HepG2 (cell line): ENCODE results near the gene JAZF1. TPM values are rescaled to one million over a fixed set of nuclear protein-coding genes. Genes with fewer than 3 reads are reported as not detected.

Experiments
- ATAC-seq: fragments of 200-7000 bp; cut with Tn5 transposase; 3 replicates; pipeline ENCODE4 v1.9.1; 2020; ENCODE audit warnings: mild to moderate bottlenecking, moderate library complexity
- BruUV-seq: library from RNA; stranded (reverse); fragments of 400-500 nt; replicated peaks from 2 replicates; lab custom pipeline; 2021; lab: Mats Ljungman, UMichigan
- CTCF ChIA-PET: fragments of 300-600 bp; formaldehyde crosslinking; extraction: SDS; loops from one replicate; lab custom pipeline; 2021; ENCODE audit warnings: low total read pairs, inconsistent platforms, low intra/inter-chr PET ratio; lab: Yijun Ruan, JAX
- POLR2A ChIA-PET: fragments of 350-600 bp; sonication (Branson Sonifier 250); formaldehyde crosslinking; loops from one replicate; lab custom pipeline; 2020; ENCODE audit warnings: antibody characterized with exemption, inconsistent platforms; lab: Yijun Ruan, JAX
- DNase-seq: peaks from one replicate; pipeline ENCODE4 v3.0.0-alpha.2; 2015; ENCODE audit warnings: low spot score
- FAIRE-seq: peaks from 3 replicates; lab custom pipeline; 2011; peaks lifted over from hg19 to GRCh38; lab: Jason Lieb, UNC
- H2AFZ ChIP-seq: one replicate; pipeline ENCODE4 v1.6.1; 2011; ENCODE audit warnings: low read length, inconsistent platforms
- H3K27ac ChIP-seq: fragments of 300-600 bp; 3 replicates; pipeline ENCODE4 v1.8.0; 2011; ENCODE audit warnings: mixed run types, mild to moderate bottlenecking, mixed read lengths, low read length, inconsistent platforms; ENCODE audit not compliant: insufficient read depth; ENCODE audit errors: extremely low read length
- H3K27me3 ChIP-seq, 2 experiments: fragments of 200-600 bp in 1 of 2; 2 replicates in 1 of 2; 3 replicates in 1 of 2; pipeline versions ENCODE4 v1.6.0 to v1.8.0; 2011; ENCODE audit warnings: low read length in 2 of 2, mild to moderate bottlenecking in 2 of 2, moderate library complexity in 2 of 2, inconsistent platforms in 1 of 2; ENCODE audit not compliant: insufficient read depth in 2 of 2, control insufficient read depth in 1 of 2
- H3K36me3 ChIP-seq, 2 experiments: fragments of 200-600 bp in 1 of 2; replicated peaks in 1 of 2; 2 replicates in 1 of 2; 3 replicates in 1 of 2; pipeline versions ENCODE4 v1.5.1 to v1.8.0; 2011; ENCODE audit warnings: low read length in 2 of 2, inconsistent platforms in 1 of 2; ENCODE audit not compliant: insufficient read depth in 2 of 2, control insufficient read depth in 1 of 2
- H3K4me1 ChIP-seq: 2 replicates; pipeline ENCODE4 v1.5.1; 2012; ENCODE audit warnings: low read length, inconsistent platforms; ENCODE audit not compliant: insufficient read depth
- H3K4me2 ChIP-seq: 2 replicates; pipeline ENCODE4 v1.6.0; 2011; ENCODE audit warnings: low read depth, low read length, inconsistent platforms
- H3K4me3 ChIP-seq, 3 experiments: fragments of 200-600 bp in 1 of 3; sonication (generic), shearing (Covaris generic) in 1 of 3; replicated peaks in 1 of 3; 2 replicates each; pipeline ENCODE4 v1.5.1; 2011 to 2016; ENCODE audit warnings: low read length in 3 of 3, inconsistent platforms in 2 of 3, low read depth in 2 of 3, mild to moderate bottlenecking in 2 of 3, control low read depth in 1 of 3, mixed read lengths in 1 of 3; ENCODE audit not compliant: insufficient read depth in 1 of 3
- H3K79me2 ChIP-seq: one replicate; pipeline ENCODE4 v1.6.1; 2011; ENCODE audit warnings: low read length, inconsistent platforms; ENCODE audit not compliant: insufficient read depth
- H3K9ac ChIP-seq: 2 replicates; pipeline ENCODE4 v1.6.0; 2011; ENCODE audit warnings: mild to moderate bottlenecking, low read depth, low read length, inconsistent platforms; ENCODE audit not compliant: insufficient read depth
- H3K9me3 ChIP-seq: 2 replicates; pipeline ENCODE4 v1.5.1; 2012; ENCODE audit warnings: mild to moderate bottlenecking, low read length
- H4K20me1 ChIP-seq: 2 replicates; pipeline ENCODE4 v1.6.0; 2011; ENCODE audit warnings: inconsistent platforms, mild to moderate bottlenecking, low read length, moderate library complexity; ENCODE audit not compliant: insufficient read depth
- FOXA3 ChIP-seq: IDR thresholded peaks from 2 replicates; pipeline ENCODE4 v1.6.1; 2016; ENCODE audit warnings: missing genetic modification reagents, missing compliant biosample characterization
- MXD4 ChIP-seq: IDR thresholded peaks from 2 replicates; pipeline ENCODE4 v1.6.1; 2016; ENCODE audit warnings: mild to moderate bottlenecking, missing biosample characterization, missing genetic modification reagents
- PCBP2 ChIP-seq: fragments of 200-400 bp; formaldehyde crosslinking; optimal IDR thresholded peaks from 2 replicates; pipeline ENCODE3; 2018; ENCODE audit warnings: low read length, low read depth; ENCODE audit not compliant: poor library complexity, severe bottlenecking
- ZNF143 ChIP-seq: sonication (generic); formaldehyde crosslinking; IDR thresholded peaks from 2 replicates; pipeline ENCODE4 v1.4.0; 2020; ENCODE audit warnings: missing genetic modification reagents
- WGBS: methylation state at CpG from one replicate; pipeline ENCODE4 v1.1.6; 2017; ENCODE audit warnings: low lambda C conversion rate; 5-methylcytosine and 5-hydroxymethylcytosine counted together
- in situ Hi-C: cut with HindIII; loops from 2 replicates; pipeline ENCODE4 v1.10.0; 2017; ENCODE audit warnings: low pct_unique_long_range_greater_than_20kb; ENCODE audit not compliant: extremely low pct_ligation_motif_present
- intact Hi-C: fragments of 100-400 bp; cut with micrococcal nuclease; formaldehyde crosslinking; loops from one replicate; pipeline ENCODE4 v1.10.0; 2022; ENCODE audit not compliant: unreplicated experiment
- polyA plus RNA-seq, 8 experiments: library from polyadenylated mRNA; depleted of rRNA in 3 of 8; stranded (reverse) in 7 of 8; unstranded in 1 of 8; fragments of >200 nt; fragmentation: Illumina TruSeq in 4 of 8; extraction: Trizol in 4 of 8; gene quantifications; 2 replicates each; pipeline versions ENCODE4 v1.2.1 to v1.2.3, GENCODE V29; 2011 to 2016; ENCODE audit warnings: low read depth in 4 of 8, missing spikeins in 1 of 8, mixed read lengths in 1 of 8; ENCODE audit not compliant: insufficient read depth in 1 of 8
- total RNA-seq, 5 experiments: library from RNA; depleted of rRNA; stranded (reverse); fragments of >200 nt; fragmentation: Illumina TruSeq; extraction: Trizol; gene quantifications; 2 replicates each; pipeline ENCODE4 v1.2.3, GENCODE V29; 2016; ENCODE audit warnings: low read depth in 1 of 5
- TF ChIP-seq, protein P1 (sequence below): sonication (generic); formaldehyde crosslinking; IDR thresholded peaks from 2 replicates; pipeline ENCODE4 v1.8.1; 2023; ENCODE audit warnings: mild to moderate bottlenecking, inconsistent platforms, moderate library complexity, missing genetic modification reagents, borderline replicate concordance

Gene JAZF1
- total and polyA plus RNA-seq, 2 of the 13 experiments (the other 11 are each of a cell fraction or from before 2014, with no cell fraction given): not detected

DNA sequence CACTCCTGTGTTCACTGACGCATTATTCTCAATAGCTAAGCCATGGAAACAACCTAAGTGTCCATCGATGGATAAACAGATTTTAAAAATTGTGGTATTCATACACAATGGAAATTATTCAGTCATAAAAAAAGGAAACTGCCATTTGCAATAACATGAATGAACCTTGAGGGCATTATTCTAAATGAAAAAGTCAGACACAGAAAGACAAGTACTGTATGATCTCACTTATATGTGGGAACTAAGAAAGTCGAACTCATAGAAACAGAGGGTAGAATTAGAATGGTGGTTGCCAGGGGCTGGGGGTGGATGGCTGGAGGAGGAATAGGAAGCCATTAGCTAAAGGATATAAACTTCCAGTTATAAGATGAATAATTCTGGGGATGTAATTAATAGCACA is 71.8 kb downstream of the JAZF1 start:
- CTCF ChIA-PET: no interaction called here
- Histone ChIP-seq H3K4me2 (no peak overlapping the region), H3K79me2 (no peaks in the 10 kb centered on the region), H3K27ac (no peak overlapping the region), H3K9me3 (no peaks in the 10 kb centered on the region), H2AFZ (no peak overlapping the region)
- 33% methylated on average over 3 of the region's 3 CpGs for WGBS
- no peak for DNase-seq
- no peak for TF ChIP-seq PCBP2
- TF ChIP-seq, all 625 proteins: peak for 0
- Histone ChIP-seq H3K36me3 (no peaks in the 10 kb centered on the region), H4K20me1 (no peaks in the 10 kb centered on the region), H3K4me1 (peaks cover 6% of the 10 kb centered on the region; the same call in 1 of the 2 replicates), H3K27me3 (no peaks in the 10 kb centered on the region), H3K9ac (no peak overlapping the region), H3K4me3 (no peak overlapping the region)
- ATAC-seq (no peak), FAIRE-seq (no peak)
- in situ Hi-C loops (no loop called here), intact Hi-C loops (no loop called here)
- no TSS peak for BruUV-seq
- POLR2A ChIA-PET: no interaction called here

DNA sequence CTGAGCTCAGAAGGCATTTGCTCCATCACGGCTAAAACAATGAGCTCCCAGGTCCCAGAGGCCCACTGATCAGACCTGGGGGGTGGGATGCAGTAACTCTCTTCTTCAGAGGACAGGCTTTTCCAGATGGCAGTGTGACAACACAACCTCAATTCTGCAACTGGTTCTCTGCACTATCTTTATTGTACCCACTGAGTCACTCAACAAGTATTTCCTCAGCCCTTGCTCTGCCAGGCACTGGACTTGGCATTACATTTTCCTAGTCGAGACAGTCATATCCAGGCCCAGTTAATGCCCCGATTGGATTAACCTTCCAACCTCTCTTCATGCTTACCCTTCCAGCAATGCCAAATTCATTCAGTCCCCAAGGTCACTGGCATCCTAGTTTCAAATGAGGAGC is 72.6 kb downstream of the JAZF1 start:
- in situ Hi-C loops: no loop called here
- Histone ChIP-seq H3K36me3 (no peaks in the 10 kb centered on the region), H3K9me3 (no peaks in the 10 kb centered on the region), H4K20me1 (no peaks in the 10 kb centered on the region), H3K4me2 (no peak overlapping the region), H3K4me3 (no peak overlapping the region), H3K27me3 (no peaks in the 10 kb centered on the region; a peak in 1 of 5 replicates), H3K27ac (no peak overlapping the region), H3K4me1 (peaks cover 6% of the 10 kb centered on the region; the same call in 1 of the 2 replicates), H3K9ac (no peak overlapping the region), H3K79me2 (no peaks in the 10 kb centered on the region), H2AFZ (no peak overlapping the region)
- no TSS peak for BruUV-seq
- POLR2A ChIA-PET: no interaction called here
- FAIRE-seq: no peak
- CTCF ChIA-PET: no interaction called here
- 15% methylated on average over 3 of the region's 3 CpGs for WGBS
- TF ChIP-seq, protein P1, sequence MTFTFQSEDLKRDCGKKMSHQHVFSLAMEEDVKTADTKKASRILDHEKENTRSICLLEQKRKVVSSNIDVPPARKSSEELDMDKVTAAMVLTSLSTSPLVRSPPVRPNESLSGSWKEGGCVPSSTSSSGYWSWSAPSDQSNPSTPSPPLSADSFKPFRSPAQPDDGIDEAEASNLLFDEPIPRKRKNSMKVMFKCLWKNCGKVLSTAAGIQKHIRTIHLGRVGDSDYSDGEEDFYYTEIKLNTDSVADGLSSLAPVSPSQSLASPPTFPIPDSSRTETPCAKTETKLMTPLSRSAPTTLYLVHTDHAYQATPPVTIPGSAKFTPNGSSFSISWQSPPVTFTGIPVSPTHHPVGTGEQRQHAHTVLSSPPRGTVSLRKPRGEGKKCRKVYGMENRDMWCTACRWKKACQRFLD (CRISPR knock-in tag): no peak
- no peak for TF ChIP-seq MXD4 (CRISPR knock-in tag)
- no peak for TF ChIP-seq FOXA3 (CRISPR knock-in tag)
- TF ChIP-seq ZNF143 (CRISPR knock-in tag): no peak
- intact Hi-C loops: no loop called here
- DNase-seq: no peak
- ATAC-seq: no peak
